Kidney (tissue), 14 donors: ENCODE results near the gene ZFAND3. TPM values are rescaled to one million over a fixed set of nuclear protein-coding genes. Genes with fewer than 3 reads are reported as not detected.

Source experiments
- DNase-seq, 5 donors: peaks; one replicate each; pipeline ENCODE4 v3.0.0-alpha.2; 2013 to 2020
- FAIRE-seq: peaks from 2 replicates; lab custom pipeline; 2012; peaks lifted over from hg19 to GRCh38; lab: Jason Lieb, UNC
- H3K27ac ChIP-seq, 2 donors: one replicate each; pipeline ENCODE4 v1.7.0; 2013; ENCODE audit warnings: low read depth in 2 of 2, low read length in 2 of 2, inconsistent platforms in 1 of 2
- H3K27me3 ChIP-seq: one replicate; pipeline ENCODE4 v1.7.1; 2013; ENCODE audit warnings: low read length, inconsistent platforms; ENCODE audit not compliant: control insufficient read depth, insufficient read depth
- H3K36me3 ChIP-seq, 3 donors: one replicate each; pipeline versions ENCODE4 v1.7.0 to v1.7.1; 2013; ENCODE audit warnings: low read length in 3 of 3, control low read depth in 1 of 3, inconsistent platforms in 1 of 3; ENCODE audit not compliant: insufficient read depth in 3 of 3, control insufficient read depth in 2 of 3
- H3K4me1 ChIP-seq, 3 donors: one replicate each; pipeline versions ENCODE4 v1.7.0 to v1.7.1; 2013; ENCODE audit warnings: low read length in 3 of 3, inconsistent platforms in 1 of 3, low read depth in 1 of 3; ENCODE audit not compliant: control insufficient read depth in 2 of 3, insufficient read depth in 2 of 3
- H3K4me3 ChIP-seq, 3 donors: one replicate each; pipeline versions ENCODE4 v1.7.0 to v1.8.1; 2013; ENCODE audit warnings: low read length in 3 of 3, control low read depth in 1 of 3, inconsistent platforms in 1 of 3
- H3K9ac ChIP-seq, 3 donors: one replicate each; pipeline versions ENCODE4 v1.7.0 to v1.7.1; 2013; ENCODE audit warnings: low read length in 3 of 3, control low read depth in 1 of 3, inconsistent platforms in 1 of 3
- H3K9me3 ChIP-seq, 3 donors: one replicate each; pipeline versions ENCODE4 v1.7.0 to v1.7.1; 2013; ENCODE audit warnings: low read length in 3 of 3, control low read depth in 1 of 3, inconsistent platforms in 1 of 3; ENCODE audit not compliant: control insufficient read depth in 2 of 3, insufficient read depth in 1 of 3
- intact Hi-C: fragments of 100-400 bp; cut with DNase I; formaldehyde crosslinking; loops from one replicate; pipeline ENCODE4 v1.11.1; 2022
- polyA plus RNA-seq: library from polyadenylated mRNA; stranded (reverse); fragments of 350-450 nt; fragmentation: Illumina TruSeq; extraction: RNeasy Lipid Tissue Mini Kit (QIAGEN cat#74804); gene quantifications from one replicate; pipeline ENCODE4 v1.2.3, GENCODE V29; 2014; ENCODE audit warnings: low read depth, low replicate concordance; ENCODE audit not compliant: insufficient read depth
- total RNA-seq: library from RNA; stranded (reverse); fragmentation: NEBNext Ultra II Directional; extraction: Animal tissue kit (Norgen Biotek cat#: 25700); gene quantifications from one replicate; pipeline ENCODE4 v1.2.1, GENCODE V29; 2021
- TF ChIP-seq, protein P1 (sequence below): IDR thresholded peaks from 3 replicates; pipeline ENCODE4 v1.5.1; 2012; ENCODE audit warnings: mild to moderate bottlenecking, moderate library complexity, borderline replicate concordance; ENCODE audit not compliant: insufficient read depth; ENCODE audit errors: extremely low read depth
- donor health status: control.
- donor health status: control.
- donor health status: control.
- donor health status: control.
- donor health status: control.
- donor health status: DM: yes; HTN: yes; CAD: no.
- donor health status: Normal renal cell carcinoma (clear cell type).

Gene ZFAND3
- total and polyA plus RNA-seq, 2 donors from 2014 or later: 44.6 to 104 TPM

DNA sequence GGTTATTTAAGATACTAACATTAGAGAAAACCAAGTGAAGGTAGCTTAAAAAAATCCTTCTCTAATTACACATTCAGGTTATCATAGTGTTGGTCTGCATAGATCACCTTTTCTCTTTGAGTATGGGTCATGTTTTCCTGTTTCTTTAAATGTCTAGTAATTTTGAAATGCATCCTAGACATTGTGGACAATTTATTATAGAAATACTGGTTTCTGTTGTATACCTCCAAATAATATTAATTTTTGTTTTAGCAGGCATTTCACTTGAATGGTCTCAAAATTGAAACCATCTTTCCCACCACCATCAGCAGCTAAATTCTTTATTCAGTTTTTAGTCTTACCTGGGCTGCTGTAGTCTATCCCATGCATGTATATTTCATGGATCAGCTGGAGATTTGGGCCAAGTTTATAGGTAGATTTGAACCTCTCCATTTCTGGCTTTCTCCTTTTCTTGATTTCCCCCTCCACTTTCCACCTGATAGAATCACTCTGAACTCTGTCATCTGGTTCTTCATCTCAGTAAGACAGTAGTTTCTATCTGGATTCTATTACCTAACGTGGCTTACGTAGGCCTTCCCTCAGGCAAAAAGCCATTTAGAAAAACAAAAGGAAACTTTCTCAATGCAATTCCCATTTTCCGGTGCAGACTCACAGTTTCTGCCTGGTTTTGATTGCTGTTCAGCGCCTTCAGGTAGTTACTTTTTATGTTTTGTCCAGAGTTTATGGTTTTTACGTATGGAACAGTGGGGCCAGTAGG is 52.3 kb downstream of the ZFAND3 start:
- FAIRE-seq (no peak), DNase-seq (no peak)
- Histone ChIP-seq H3K27me3 (no peaks in the 10 kb centered on the region), H3K4me3 (no peak overlapping the region), H3K27ac (no peak overlapping the region), H3K4me1 (peaks cover 0 to 6% (median 5%) of the 10 kb centered on the region in 3 donors), H3K9ac (no peak overlapping the region), H3K9me3 (no peaks in the 10 kb centered on the region), H3K36me3 (no peaks in the 10 kb centered on the region)
- TF ChIP-seq, protein P1, sequence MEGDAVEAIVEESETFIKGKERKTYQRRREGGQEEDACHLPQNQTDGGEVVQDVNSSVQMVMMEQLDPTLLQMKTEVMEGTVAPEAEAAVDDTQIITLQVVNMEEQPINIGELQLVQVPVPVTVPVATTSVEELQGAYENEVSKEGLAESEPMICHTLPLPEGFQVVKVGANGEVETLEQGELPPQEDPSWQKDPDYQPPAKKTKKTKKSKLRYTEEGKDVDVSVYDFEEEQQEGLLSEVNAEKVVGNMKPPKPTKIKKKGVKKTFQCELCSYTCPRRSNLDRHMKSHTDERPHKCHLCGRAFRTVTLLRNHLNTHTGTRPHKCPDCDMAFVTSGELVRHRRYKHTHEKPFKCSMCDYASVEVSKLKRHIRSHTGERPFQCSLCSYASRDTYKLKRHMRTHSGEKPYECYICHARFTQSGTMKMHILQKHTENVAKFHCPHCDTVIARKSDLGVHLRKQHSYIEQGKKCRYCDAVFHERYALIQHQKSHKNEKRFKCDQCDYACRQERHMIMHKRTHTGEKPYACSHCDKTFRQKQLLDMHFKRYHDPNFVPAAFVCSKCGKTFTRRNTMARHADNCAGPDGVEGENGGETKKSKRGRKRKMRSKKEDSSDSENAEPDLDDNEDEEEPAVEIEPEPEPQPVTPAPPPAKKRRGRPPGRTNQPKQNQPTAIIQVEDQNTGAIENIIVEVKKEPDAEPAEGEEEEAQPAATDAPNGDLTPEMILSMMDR: no peak
- intact Hi-C loops: no loop called here

- DNase-seq: no peak
- no peak overlapping the region for H3K4me3 ChIP-seq
Measured at GRCh38 chr6:37872373-37872745, 52.8 kb downstream of the ZFAND3 start.

GRCh38 chr6:37874726-37875125 is 55.2 kb downstream of the ZFAND3 start:
- no peak overlapping the region for H3K4me3 ChIP-seq
- FAIRE-seq (no peak), DNase-seq (no peak)
- H3K9ac ChIP-seq: no peak overlapping the region
- no peaks in the 10 kb centered on the region for H3K9me3 ChIP-seq
- no peaks in the 10 kb centered on the region for H3K27me3 ChIP-seq
- TF ChIP-seq, protein P1: no peak
- H3K36me3 ChIP-seq: no peaks in the 10 kb centered on the region
- intact Hi-C loops: no loop called here
- H3K4me1 ChIP-seq: peaks cover 0 to 21% (median 12%) of the 10 kb centered on the region in 3 donors
- H3K27ac ChIP-seq: no peak overlapping the region

More at GRCh38 chr6:37872373-37872745, 52.8 kb downstream of the ZFAND3 start:
- H3K4me1 ChIP-seq: peaks cover 0 to 5% (median 2%) of the 10 kb centered on the region in 3 donors
- H3K36me3 ChIP-seq: no peaks in the 10 kb centered on the region
- TF ChIP-seq, protein P1: no peak
- no peaks in the 10 kb centered on the region for H3K27me3 ChIP-seq
- no peaks in the 10 kb centered on the region for H3K9me3 ChIP-seq
- intact Hi-C loops: no loop called here
- H3K9ac ChIP-seq: no peak overlapping the region
- FAIRE-seq: no peak
- H3K27ac ChIP-seq: no peak overlapping the region
